GM08714 (cell line): ENCODE measurements around the gene MPL.

ENCODE experiments used
- H3K4me3 ChIP-seq: fragments of 200-500 bp; sonication (Bioruptor generic); 2 replicates; pipeline ENCODE4 v1.5.1; 2014; ENCODE audit warnings: mild to moderate bottlenecking, low read length, inconsistent platforms
- ZNF274 ChIP-seq: IDR thresholded peaks from 2 replicates; pipeline ENCODE4 v1.6.1; 2012; ENCODE audit warnings: mild to moderate bottlenecking, low read depth, low read length

The MPL gene

DNA sequence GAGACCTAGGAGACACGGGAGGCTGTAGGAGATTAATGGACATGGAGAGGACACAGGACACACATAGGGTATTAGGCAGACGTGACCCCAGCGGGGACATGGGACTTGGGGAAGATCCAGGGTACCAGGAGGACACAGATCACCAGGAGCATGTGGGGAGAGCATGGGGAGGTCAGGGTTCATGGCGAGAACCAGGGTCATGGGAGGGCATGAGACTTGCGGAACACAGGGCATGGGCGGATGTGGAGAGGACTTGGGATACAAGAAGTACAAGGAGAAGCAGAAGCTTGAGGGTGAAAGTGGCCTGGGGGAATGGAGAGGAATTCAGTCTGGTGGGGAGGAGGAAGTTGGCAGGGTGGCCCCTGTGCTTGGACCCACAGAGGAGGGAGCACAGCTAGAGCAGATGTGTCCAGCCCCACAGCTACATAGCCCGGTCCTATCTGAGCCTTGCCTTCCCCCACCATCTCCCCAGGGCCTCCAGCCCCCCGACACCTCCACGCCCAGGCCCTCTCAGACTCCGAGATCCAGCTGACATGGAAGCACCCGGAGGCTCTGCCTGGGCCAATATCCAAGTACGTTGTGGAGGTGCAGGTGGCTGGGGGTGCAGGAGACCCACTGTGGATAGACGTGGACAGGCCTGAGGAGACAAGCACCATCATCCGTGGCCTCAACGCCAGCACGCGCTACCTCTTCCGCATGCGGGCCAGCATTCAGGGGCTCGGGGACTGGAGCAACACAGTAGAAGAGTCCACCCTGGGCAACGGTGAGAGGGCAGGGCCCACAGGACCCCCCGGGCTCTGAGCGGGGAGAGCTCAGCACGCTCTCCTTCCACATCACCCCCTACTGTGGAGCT is 24.7 kb upstream of the MPL start:
- TF ChIP-seq ZNF274: no peak
- H3K4me3 ChIP-seq: no peak overlapping the region

DNA sequence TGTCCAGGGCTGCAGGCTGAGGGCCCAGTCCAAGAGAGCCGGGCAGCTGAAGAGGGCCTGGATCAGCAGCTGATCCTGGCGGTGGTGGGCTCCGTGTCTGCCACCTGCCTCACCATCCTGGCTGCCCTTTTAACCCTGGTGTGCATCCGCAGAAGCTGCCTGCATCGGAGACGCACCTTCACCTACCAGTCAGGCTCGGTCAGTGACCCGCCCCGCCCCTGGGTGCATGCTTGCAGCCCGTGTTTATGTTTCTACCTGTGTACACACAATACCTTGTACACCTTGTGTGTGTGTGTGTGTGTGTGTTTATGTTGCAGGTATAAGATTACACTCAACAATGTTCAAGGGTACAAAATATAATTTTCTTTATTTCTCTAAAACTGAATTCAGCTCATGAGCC is 23.8 kb upstream of the MPL start:
- H3K4me3 ChIP-seq: no peak overlapping the region
- TF ChIP-seq ZNF274: no peak

DNA sequence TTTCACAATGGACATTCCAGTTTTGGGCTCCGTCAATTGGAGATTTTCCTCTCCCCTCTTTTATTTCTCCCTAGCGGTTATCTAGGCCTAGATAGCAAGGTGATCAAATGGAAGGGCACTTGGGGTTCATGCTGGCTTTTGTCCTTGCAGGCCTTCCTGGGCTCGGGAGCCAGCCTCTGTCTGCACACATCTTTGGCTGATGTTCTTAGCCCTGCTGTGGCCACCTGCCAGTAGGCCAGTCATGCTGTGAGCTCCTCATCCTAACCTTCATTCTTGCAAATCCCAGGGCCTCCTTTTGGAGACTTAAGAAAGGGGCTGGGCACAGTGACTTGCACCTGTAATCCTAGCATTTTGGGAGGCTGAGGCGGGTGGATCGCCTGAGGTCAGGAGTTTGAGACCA is 23.4 kb upstream of the MPL start:
- H3K4me3 ChIP-seq: no peak overlapping the region
- no peak for TF ChIP-seq ZNF274

DNA sequence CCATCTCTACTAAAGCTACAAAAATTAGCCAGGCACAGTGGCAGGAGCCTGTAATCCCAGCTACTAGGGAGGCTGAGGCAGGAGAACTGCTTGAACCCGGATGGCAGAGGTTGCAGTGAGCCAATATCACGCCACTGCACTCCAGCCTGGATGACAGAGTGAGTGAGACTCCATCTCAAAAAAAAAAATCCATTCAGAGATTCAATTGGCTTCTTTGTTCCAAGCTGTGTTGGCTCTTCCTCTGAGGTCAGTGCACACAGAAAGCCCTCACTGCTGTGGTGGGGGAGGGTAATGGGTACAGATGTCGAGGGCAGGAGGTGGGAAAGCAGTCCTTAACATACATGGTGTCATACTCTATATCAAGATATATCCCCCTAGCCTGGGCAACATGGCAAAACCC is 22.1 kb upstream of the MPL start:
- no peak overlapping the region for H3K4me3 ChIP-seq
- no peak for TF ChIP-seq ZNF274

DNA sequence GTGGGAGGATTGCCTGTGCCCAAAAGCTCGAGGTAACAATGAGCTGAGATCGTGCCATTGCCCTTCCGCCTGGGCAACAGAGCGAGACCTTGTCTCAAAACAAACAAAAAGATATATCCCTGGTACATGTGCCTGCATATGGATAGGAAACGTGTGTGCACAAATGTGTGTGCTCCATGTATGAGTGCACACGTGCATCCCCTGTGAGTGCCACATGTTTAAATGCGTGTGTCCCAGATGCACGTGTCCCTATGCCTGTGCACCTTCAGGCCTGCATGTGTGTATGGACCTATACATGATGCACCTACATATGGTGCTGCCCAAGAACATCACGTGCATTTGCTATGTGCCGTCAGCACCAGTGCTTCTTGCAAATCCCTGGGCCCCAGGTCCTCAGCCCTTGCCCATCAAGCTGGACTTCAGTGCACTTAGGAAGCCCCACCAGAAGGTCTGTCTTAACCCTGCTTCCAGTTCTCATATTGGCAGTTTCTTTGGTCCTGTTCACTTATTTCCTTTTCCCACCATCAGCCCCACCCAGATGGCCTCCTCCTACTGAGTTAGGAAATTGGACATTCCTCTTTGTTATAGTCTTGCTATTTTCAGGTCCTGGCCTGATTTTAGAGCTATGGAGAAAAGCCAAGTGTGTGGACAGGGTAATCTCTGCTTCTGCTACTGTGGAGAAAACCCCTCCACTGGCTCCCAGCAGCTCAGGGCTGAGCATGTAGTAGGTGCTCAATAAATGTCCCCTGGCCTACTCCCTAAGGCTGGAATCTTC is 21.5 kb upstream of the MPL start:
- no peak for TF ChIP-seq ZNF274
- H3K4me3 ChIP-seq: no peak overlapping the region

DNA sequence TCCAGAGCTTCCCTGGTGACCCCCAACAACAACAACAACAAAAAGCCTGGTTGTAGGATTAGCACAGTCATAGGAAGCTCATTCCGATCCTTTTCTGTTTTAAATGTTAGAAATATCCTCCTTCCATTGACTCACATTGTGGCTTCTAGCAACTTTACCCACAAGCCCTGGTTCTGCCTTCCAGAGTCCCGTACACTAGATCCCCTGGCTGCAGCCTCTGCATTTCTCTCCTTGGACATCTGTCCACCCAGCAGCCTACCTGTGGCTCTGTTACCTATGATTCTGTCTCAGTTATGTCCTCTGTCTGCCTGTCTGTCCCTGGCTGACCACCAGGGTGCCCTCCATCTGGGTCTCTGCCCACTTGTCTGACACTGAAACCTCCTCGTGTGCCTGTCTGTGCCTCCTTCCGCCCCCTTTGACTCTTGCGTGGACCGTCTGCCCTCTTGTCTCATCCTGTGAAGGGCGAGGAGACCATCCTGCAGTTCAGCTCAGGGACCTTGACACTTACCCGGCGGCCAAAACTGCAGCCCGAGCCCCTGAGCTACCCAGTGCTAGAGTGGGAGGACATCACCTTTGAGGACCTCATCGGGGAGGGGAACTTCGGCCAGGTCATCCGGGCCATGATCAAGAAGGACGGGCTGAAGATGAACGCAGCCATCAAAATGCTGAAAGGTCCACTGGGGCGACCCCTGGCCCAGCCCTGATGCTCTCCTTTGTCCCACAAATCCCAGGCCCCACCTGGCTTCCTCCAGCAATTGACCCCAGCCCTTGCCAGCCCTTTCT is 20.7 kb upstream of the MPL start:
- TF ChIP-seq ZNF274: no peak
- no peak overlapping the region for H3K4me3 ChIP-seq

DNA sequence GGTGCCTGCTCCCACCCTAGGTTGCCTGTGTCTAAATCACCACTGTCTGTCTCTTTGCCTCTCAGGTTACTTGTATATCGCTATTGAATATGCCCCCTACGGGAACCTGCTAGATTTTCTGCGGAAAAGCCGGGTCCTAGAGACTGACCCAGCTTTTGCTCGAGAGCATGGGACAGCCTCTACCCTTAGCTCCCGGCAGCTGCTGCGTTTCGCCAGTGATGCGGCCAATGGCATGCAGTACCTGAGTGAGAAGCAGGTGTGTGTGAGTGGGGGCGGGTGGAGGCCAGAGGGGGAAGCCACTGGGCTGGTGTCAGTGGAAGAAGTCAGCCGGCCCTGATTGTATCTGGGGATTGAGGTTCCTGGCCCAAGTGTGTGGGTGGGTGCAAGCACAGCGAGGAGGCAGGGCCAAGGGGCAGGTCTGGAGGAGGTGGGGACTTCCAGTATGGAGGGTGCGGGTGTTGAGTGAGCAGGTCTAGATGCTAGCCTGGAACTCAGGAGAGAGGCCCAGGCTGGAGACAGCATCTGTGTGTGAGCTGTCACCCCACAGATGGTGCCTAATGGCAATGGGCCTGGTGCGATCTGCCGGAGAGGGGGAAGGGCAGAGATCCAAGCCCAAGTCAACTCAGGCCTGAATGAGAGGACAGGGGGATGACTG is 19.7 kb upstream of the MPL start:
- TF ChIP-seq ZNF274: no peak
- no peak overlapping the region for H3K4me3 ChIP-seq

DNA sequence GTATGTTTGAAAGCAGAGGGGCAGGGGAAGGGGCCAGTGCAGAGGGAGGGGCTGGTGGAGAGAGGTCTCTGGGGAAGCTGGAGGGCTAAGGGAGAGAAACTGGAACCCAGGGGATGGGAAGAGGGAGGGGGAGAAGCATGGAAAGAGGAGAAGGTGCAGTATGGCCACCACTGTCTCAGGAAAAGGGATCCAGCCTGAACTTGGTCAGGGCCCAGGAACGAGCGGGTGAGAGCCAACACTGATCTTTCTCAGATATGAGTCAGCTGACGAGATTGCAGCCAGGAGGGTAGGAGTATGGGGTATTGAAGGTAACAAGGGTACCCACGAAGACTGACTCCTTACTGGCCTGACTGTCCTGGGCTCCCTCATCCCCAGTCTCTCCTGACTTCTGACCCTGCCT is 18.8 kb upstream of the MPL start:
- no peak overlapping the region for H3K4me3 ChIP-seq
- TF ChIP-seq ZNF274: no peak

DNA sequence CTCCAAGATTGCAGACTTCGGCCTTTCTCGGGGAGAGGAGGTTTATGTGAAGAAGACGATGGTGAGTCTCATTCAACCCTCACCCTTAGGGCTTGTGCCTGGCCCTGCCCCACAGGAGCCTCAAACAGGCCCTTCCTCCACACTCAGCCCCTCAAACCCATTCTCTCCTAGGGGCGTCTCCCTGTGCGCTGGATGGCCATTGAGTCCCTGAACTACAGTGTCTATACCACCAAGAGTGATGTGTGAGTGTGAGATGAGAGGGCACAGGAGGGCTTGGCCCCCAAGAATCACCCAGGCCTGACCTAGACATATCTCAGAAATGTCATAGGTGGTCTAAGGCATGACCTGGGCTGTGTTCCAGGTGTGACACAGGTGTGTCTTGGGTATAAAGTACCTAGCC is 18.3 kb upstream of the MPL start:
- no peak overlapping the region for H3K4me3 ChIP-seq
- TF ChIP-seq ZNF274: no peak

DNA sequence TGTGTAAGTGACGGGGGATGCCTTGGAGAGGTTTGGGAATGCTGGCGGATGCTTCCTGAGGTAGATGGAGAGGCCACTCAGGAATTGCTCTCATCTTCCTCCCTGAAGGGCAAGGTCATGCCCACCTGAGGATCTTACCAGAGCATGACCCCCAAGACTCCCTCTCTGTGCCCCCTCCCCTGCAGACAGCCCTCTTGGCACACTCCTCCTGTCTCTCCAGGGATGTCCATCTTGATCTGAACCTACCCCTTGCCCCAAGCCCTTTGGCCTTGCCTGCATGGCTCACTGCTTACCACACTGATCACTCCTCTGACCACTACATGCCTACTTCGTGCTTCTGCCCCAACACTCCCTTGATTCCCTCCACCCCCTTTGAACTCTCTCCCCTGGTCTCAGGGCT is 17.9 kb upstream of the MPL start:
- no peak overlapping the region for H3K4me3 ChIP-seq
- no peak for TF ChIP-seq ZNF274

DNA sequence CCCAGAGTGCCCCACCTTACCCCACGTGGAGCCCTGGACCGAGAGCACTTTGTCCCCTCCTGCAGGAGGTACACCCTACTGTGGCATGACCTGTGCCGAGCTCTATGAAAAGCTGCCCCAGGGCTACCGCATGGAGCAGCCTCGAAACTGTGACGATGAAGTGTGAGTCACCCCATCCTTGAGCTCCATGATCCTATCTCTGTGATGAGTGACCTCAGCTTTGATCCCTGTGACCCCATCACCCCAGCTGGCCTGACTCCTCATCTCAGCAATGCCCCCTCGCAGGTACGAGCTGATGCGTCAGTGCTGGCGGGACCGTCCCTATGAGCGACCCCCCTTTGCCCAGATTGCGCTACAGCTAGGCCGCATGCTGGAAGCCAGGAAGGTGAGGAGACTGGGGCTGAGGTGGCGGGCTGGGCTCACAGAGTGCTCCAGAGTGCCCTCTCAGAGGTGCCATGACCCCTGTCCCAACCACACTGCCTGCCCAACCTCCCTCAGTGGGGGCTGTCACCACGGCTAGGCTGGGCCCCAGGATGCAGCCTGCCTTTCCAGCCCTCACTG is 16.2 kb upstream of the MPL start:
- no peak overlapping the region for H3K4me3 ChIP-seq
- TF ChIP-seq ZNF274: no peak

DNA sequence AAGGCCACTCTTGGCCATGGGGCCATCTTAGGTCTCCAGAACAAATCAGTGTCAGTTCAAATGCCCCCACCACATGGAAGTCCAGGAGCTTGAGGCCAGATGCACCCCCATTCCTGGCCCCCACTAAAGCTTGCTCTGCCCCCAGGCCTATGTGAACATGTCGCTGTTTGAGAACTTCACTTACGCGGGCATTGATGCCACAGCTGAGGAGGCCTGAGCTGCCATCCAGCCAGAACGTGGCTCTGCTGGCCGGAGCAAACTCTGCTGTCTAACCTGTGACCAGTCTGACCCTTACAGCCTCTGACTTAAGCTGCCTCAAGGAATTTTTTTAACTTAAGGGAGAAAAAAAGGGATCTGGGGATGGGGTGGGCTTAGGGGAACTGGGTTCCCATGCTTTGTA is 15.1 kb upstream of the MPL start:
- TF ChIP-seq ZNF274: no peak
- H3K4me3 ChIP-seq: no peak overlapping the region

DNA sequence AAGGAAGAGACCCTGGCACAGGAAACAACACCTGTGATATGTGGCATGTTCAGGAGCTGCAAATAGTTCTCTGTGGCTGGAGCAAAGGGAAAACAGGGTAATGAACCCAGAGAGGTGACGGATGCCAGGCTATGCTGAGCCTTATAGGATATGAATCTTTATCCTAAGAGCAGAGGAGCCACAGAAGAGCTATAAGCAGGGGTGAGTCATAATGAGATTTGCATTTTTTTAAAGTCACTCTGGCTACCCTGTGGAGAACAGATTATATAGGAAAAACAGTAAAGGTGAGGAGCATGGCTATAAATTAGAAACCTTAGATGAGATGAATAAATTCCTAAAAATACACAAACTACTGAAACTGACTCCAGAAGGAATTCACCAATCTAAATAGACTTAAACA is 12.8 kb upstream of the MPL start:
- no peak overlapping the region for H3K4me3 ChIP-seq
- TF ChIP-seq ZNF274: no peak

DNA sequence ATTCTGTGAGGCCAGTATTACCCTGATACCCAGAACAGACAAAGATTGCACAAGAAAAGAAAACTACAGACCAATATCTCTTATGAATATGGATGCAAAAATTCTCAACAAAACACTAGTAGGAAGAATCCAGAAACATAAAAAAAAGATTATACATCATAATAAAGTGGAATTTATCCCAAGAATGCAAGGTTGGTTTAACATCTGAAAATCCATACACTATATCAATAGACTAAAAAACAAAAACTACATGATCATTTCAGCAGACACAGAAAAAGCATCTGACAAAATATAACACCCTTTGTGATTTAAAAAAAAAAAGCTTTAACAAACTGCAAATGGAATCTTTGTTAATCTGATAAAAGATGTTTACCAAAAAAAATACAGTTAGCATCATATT is 12.2 kb upstream of the MPL start:
- no peak overlapping the region for H3K4me3 ChIP-seq
- TF ChIP-seq ZNF274: no peak
